Measurements from ENCODE around the gene AP1B1. TPM values are rescaled to one million over a fixed set of nuclear protein-coding genes. Genes with fewer than 3 reads are reported as not detected.

AP1B1 gene
- total and polyA plus RNA-seq, 2 of the 4 experiments (the other 2 are of a cell fraction) = 55.7 to 70.8 TPM

GRCh38 chr22:29323641-29324040 is 64.7 kb downstream of the AP1B1 start:
- Histone ChIP-seq H3K4me1 (ENCODE audit: control insufficient read depth, insufficient read depth, low read length) (no peaks in the 10 kb centered on the region), H2AFZ (replicated peaks; ENCODE audit: low read length, poor library complexity) (no peak overlapping the region), H2AK9ac (replicated peaks; ENCODE audit: low read depth, low read length, poor library complexity) (no peak overlapping the region), H2BK5ac (ENCODE audit: low read depth, low read length, poor library complexity, severe bottlenecking) (no peak overlapping the region), H4K5ac (ENCODE audit: low read depth, low read length) (no peak overlapping the region), H3K79me1 (ENCODE audit: low read depth in 1 of 2, low read length in 2 of 2) (no peaks in the 10 kb centered on the region), H2BK15ac (ENCODE audit: low read depth, low read length) (no peak overlapping the region), H3K9me3 (ENCODE audit: control insufficient read depth, insufficient read depth, low read length) (no peaks in the 10 kb centered on the region), H3K9me1 (ENCODE audit: insufficient read depth, low read length) (no peaks in the 10 kb centered on the region), H3K23ac (ENCODE audit: low read depth, low read length) (no peak overlapping the region), H4K20me1 (ENCODE audit: insufficient read depth, low read length) (no peaks in the 10 kb centered on the region), H3K18ac (ENCODE audit: low read depth, low read length) (no peak overlapping the region), H2BK20ac (ENCODE audit: low read depth, low read length) (no peak overlapping the region), H3K27me3 (ENCODE audit: control insufficient read depth, insufficient read depth, low read length) (peaks cover 3% of the 10 kb centered on the region; the same call in 1 of the 2 replicates), H3K4ac (ENCODE audit: low read depth, low read length) (no peak overlapping the region), H3K4me3 (ENCODE audit: insufficient read depth, low read depth, low read length) (no peak overlapping the region), H4K91ac (ENCODE audit: insufficient read depth, low read depth, low read length) (no peak overlapping the region), H2AK5ac (ENCODE audit: low read depth, low read length) (no peak overlapping the region), H3K14ac (replicated peaks; ENCODE audit: low read depth, low read length) (no peak overlapping the region), H3K27ac (ENCODE audit: insufficient read depth, low read length) (no peak overlapping the region), H3K4me2 (ENCODE audit: low read depth, low read length) (no peak overlapping the region), H4K8ac (ENCODE audit: low read depth in 2 of 2, low read length in 2 of 2) (no peak overlapping the region), H2BK120ac (ENCODE audit: low read depth, low read length) (no peak overlapping the region), H3K36me3 (ENCODE audit: control insufficient read depth, insufficient read depth, low read length) (peaks cover 17% of the 10 kb centered on the region), H3K9ac (ENCODE audit: low read depth, low read length) (no peak overlapping the region), H3K56ac (ENCODE audit: extremely low read depth, insufficient read depth, low read length) (no peak overlapping the region)
- intact Hi-C loops (cut with micrococcal nuclease) = no loop called here
- in situ Hi-C loops (cut with MboI; ENCODE audit: low sequenced_read_pairs) = no loop called here
- DNase-seq = no peak
- ChIA-PET POLR2A (ENCODE audit: unreplicated experiment) (interaction anchor here (0.6 kb wide), 1 partner anchor 66 kb away, joined by 4 read pairs; no protein-coding TSS in a partner anchor), CTCF (no interaction called here)
- no peak for ATAC-seq (ENCODE audit: low read depth)
- TF ChIP-seq ELK1 (IDR thresholded peaks at IDR 0.05; ENCODE audit: borderline replicate concordance, low read depth, low read length) (no peak), RAD21 (IDR thresholded peaks at IDR 0.05; ENCODE audit: low read length) (no peak), CHD1 (IDR thresholded peaks at IDR 0.05; ENCODE audit: low read depth, low read length) (no peak), MXI1 (IDR thresholded peaks at IDR 0.05; ENCODE audit: borderline replicate concordance, low read depth, low read length) (no peak), USF2 (IDR thresholded peaks at IDR 0.05; ENCODE audit: low read depth, low read length) (no peak), NFE2L2 (IDR thresholded peaks at IDR 0.05; ENCODE audit: low read depth, low read length) (no peak), RCOR1 (IDR thresholded peaks at IDR 0.05; ENCODE audit: insufficient replicate concordance, low read length) (no peak), BHLHE40 (IDR thresholded peaks at IDR 0.05; ENCODE audit: low read depth, low read length) (no peak), POLR2A (IDR thresholded peaks at IDR 0.05; ENCODE audit: low read depth, low read length) (no peak), SMC3 (IDR thresholded peaks at IDR 0.05; ENCODE audit: low read depth, low read length) (no peak), CTCF (conservative IDR thresholded peaks at IDR 0.05; ENCODE audit: low read depth, low read length) (no peak), MAFK (IDR thresholded peaks at IDR 0.05; ENCODE audit: low read depth, low read length) (no peak), MAZ (IDR thresholded peaks at IDR 0.05; ENCODE audit: borderline replicate concordance, low read depth, low read length) (no peak), RFX5 (IDR thresholded peaks at IDR 0.05; ENCODE audit: low read depth, low read length) (no peak), CEBPB (IDR thresholded peaks at IDR 0.05; ENCODE audit: low read depth, low read length) (no peak), FOS (IDR thresholded peaks at IDR 0.05; ENCODE audit: low read depth, low read length) (no peak)
- dilution Hi-C loops (cut with HindIII; ENCODE audit: low sequenced_read_pairs, unreplicated experiment) = no loop called here
- BruUV-seq (replicated peaks) = no TSS peak

Data from IMR-90 (cell line).